WTC11 (cell line): ENCODE results near the gene MEF2B. TPM values are rescaled to one million over a fixed set of nuclear protein-coding genes. Genes with fewer than 3 reads are reported as not detected.
A peak's percentile ranks its signal among the peaks of the same experiment; 100 is the strongest.
"Not testable (repeated sequence)": the region's sequence is repeated elsewhere in the genome, so short reads cannot be mapped to it uniquely, and the experiment has no call there.

Experiments
- ATAC-seq: fragments of 200-7000 bp; cut with Tn5 transposase; 2 replicates; pipeline ENCODE4 v1.10.0; 2021; ENCODE audit warnings: mild to moderate bottlenecking, moderate library complexity
- CTCF ChIA-PET: fragments of 300-600 bp; sonication (Branson Sonifier 250); formaldehyde crosslinking; loops from one replicate; lab custom pipeline; 2021; ENCODE audit warnings: antibody characterized with exemption; lab: Charles Lee
- POLR2A ChIA-PET: fragments of 350-600 bp; sonication (Branson Sonifier 250); formaldehyde crosslinking; loops from one replicate; lab custom pipeline; 2021; ENCODE audit warnings: antibody characterized with exemption; lab: Charles Lee
- DNase-seq: peaks from one replicate; pipeline ENCODE4 v3.0.0; 2021; ENCODE audit warnings: low spot score
- H3K27ac Mint-ChIP-seq: 2 replicates; pipeline ENCODE4 v1.8.0; 2021; ENCODE audit warnings: mixed read lengths
- H3K27me3 Mint-ChIP-seq: 2 replicates; pipeline ENCODE4 v1.8.0; 2021; ENCODE audit warnings: low read depth, mild to moderate bottlenecking, moderate library complexity, mixed read lengths
- H3K36me3 Mint-ChIP-seq: 2 replicates; pipeline ENCODE4 v1.8.0; 2021; ENCODE audit warnings: mixed read lengths
- H3K4me1 Mint-ChIP-seq: 2 replicates; pipeline ENCODE4 v1.8.0; 2022; ENCODE audit warnings: mixed read lengths
- H3K4me3 Mint-ChIP-seq: 2 replicates; pipeline ENCODE4 v1.8.0; 2021; ENCODE audit warnings: mild to moderate bottlenecking, moderate library complexity, mixed read lengths
- H3K9me3 Mint-ChIP-seq: 2 replicates; pipeline ENCODE4 v1.8.0; 2021; ENCODE audit warnings: mixed read lengths
- E2F1 ChIP-seq: sonication (generic); formaldehyde crosslinking; IDR thresholded peaks from 2 replicates; pipeline ENCODE4 v1.8.0; 2022; ENCODE audit warnings: mild to moderate bottlenecking, missing genetic modification reagents
- GABPB1 ChIP-seq: sonication (generic); formaldehyde crosslinking; IDR thresholded peaks from 2 replicates; pipeline ENCODE4 v1.8.1; 2023; ENCODE audit warnings: mild to moderate bottlenecking, missing genetic modification reagents
- HMGA2 ChIP-seq: fragments of 250-450 bp; sonication (Bioruptor Pico); IDR thresholded peaks from 2 replicates; pipeline ENCODE4 v1.4.0; 2021; ENCODE audit warnings: mild to moderate bottlenecking, moderate library complexity
- HMGXB4 ChIP-seq: sonication (generic); formaldehyde crosslinking; IDR thresholded peaks from 2 replicates; pipeline ENCODE4 v1.8.1; 2023; ENCODE audit warnings: mild to moderate bottlenecking, moderate library complexity, missing genetic modification reagents
- MAX ChIP-seq: sonication (generic); formaldehyde crosslinking; IDR thresholded peaks from 2 replicates; pipeline ENCODE4 v1.8.0; 2022; ENCODE audit warnings: mild to moderate bottlenecking, missing genetic modification reagents
- MXD4 ChIP-seq: fragments of 250-450 bp; sonication (Bioruptor Pico); IDR thresholded peaks from 2 replicates; pipeline ENCODE4 v1.8.0; 2021; ENCODE audit warnings: mild to moderate bottlenecking, moderate library complexity, borderline replicate concordance
- TP53 ChIP-seq: sonication (generic); formaldehyde crosslinking; IDR thresholded peaks from 2 replicates; pipeline ENCODE4 v1.8.1; 2023; ENCODE audit warnings: mild to moderate bottlenecking, missing genetic modification reagents
- USF1 ChIP-seq: sonication (generic); formaldehyde crosslinking; IDR thresholded peaks from 2 replicates; pipeline ENCODE4 v1.8.0; 2022; ENCODE audit warnings: mild to moderate bottlenecking, missing genetic modification reagents
- USF2 ChIP-seq: sonication (generic); formaldehyde crosslinking; IDR thresholded peaks from 2 replicates; pipeline ENCODE4 v1.8.1; 2023; ENCODE audit warnings: mild to moderate bottlenecking, missing genetic modification reagents, moderate library complexity
- ZNF281 ChIP-seq: sonication (generic); formaldehyde crosslinking; IDR thresholded peaks from 2 replicates; pipeline ENCODE4 v1.8.0; 2023; ENCODE audit warnings: mild to moderate bottlenecking, missing genetic modification reagents
- ZNF317 ChIP-seq: sonication (generic); formaldehyde crosslinking; IDR thresholded peaks from 2 replicates; pipeline ENCODE4 v1.8.1; 2023; ENCODE audit warnings: low read depth, mild to moderate bottlenecking, moderate library complexity, missing genetic modification reagents, borderline replicate concordance
- total RNA-seq: library from RNA; stranded (reverse); gene quantifications from 3 replicates; pipeline ENCODE4 v1.2.3, GENCODE V29; 2021

Gene MEF2B
- total RNA-seq, 1 experiment from 2014 or later, result 1.7 TPM

GRCh38 chr19:19179548-19180441, 9.7 kb upstream of the MEF2B start:
- Mint-ChIP-seq H3K4me1 (no peaks in the 10 kb centered on the region), H3K36me3 (peaks cover 4% of the 10 kb centered on the region), H3K9me3 (no peaks in the 10 kb centered on the region), H3K4me3 (no peak overlapping the region), H3K27me3 (peaks cover 1% of the 10 kb centered on the region; the same call in 1 of the 2 replicates), H3K27ac (no peak overlapping the region)
- ChIA-PET CTCF (no interaction called here), POLR2A (no interaction called here)
- DNase-seq (no peak), ATAC-seq (no peak)
- TF ChIP-seq TP53 (CRISPR knock-in tag) (no peak), MXD4 (CRISPR knock-in tag) (no peak), MAX (CRISPR knock-in tag) (no peak), ZNF317 (CRISPR knock-in tag) (no peak)

GRCh38 chr19:19176950-19177349, 6.9 kb upstream of the MEF2B start:
- Mint-ChIP-seq H3K4me3 (no peak overlapping the region), H3K27ac (no peak overlapping the region), H3K27me3 (peaks cover 20% of the 10 kb centered on the region), H3K4me1 (peaks cover 2% of the 10 kb centered on the region; the same call in 1 of the 2 replicates), H3K9me3 (no peaks in the 10 kb centered on the region), H3K36me3 (peaks cover under 1% of the 10 kb centered on the region)
- 0 out of 2 replicates have a peak, but pooled peaks have one; percentile 10 for ATAC-seq
- ChIA-PET POLR2A (no interaction called here), CTCF (interaction anchor here (0.9 to 4.4 kb wide), 3 partner anchors 9 to 33 kb away, joined by 3 to 52 read pairs (median 19); no protein-coding TSS in a partner anchor)
- no peak for DNase-seq
- TF ChIP-seq USF2 (CRISPR knock-in tag) (peak; percentile 81), USF1 (CRISPR knock-in tag) (peak; percentile 72), E2F1 (no peak)

GRCh38 chr19:19173243-19173642, 3.2 kb upstream of the MEF2B start:
- H3K36me3 Mint-ChIP-seq, H3K4me3 Mint-ChIP-seq, DNase-seq, H3K9me3 Mint-ChIP-seq, H3K27ac Mint-ChIP-seq, POLR2A ChIA-PET, ATAC-seq: not testable (repeated sequence)
- CTCF ChIA-PET, result interaction anchor here (1.0 to 4.4 kb wide), 4 partner anchors 13 to 57 kb away, joined by 4 to 52 read pairs (median 7); partner anchors contain the start of gene NR2C2AP
- Mint-ChIP-seq H3K4me1 (peaks cover 15% of the 10 kb centered on the region), H3K27me3 (peaks cover 57% of the 10 kb centered on the region)

GRCh38 chr19:19171821-19172532, 1.9 kb upstream of the MEF2B start:
- H3K9me3 Mint-ChIP-seq, result no peaks in the 10 kb centered on the region
- ChIA-PET POLR2A (interaction anchor here (1.0 kb wide), 1 partner anchor 53 kb away, joined by 3 read pairs; no protein-coding TSS in a partner anchor), CTCF (interaction anchor here (1.0 to 1.9 kb wide), 3 partner anchors 14 to 26 kb away, joined by 3 to 7 read pairs (median 3); no protein-coding TSS in a partner anchor)
- ATAC-seq (no peak), DNase-seq (peak; percentile 52)
- no peak overlapping the region for H3K27ac Mint-ChIP-seq
- H3K4me1 Mint-ChIP-seq, result peaks cover 15% of the 10 kb centered on the region
- TF ChIP-seq GABPB1 (peak; percentile 100), HMGXB4 (CRISPR knock-in tag) (no peak), E2F1 (no peak), HMGA2 (CRISPR knock-in tag) (no peak), ZNF281 (CRISPR knock-in tag) (peak; percentile 62; the same call in 1 of the 2 replicates)
- peaks cover 68% of the 10 kb centered on the region for H3K27me3 Mint-ChIP-seq
- no peaks in the 10 kb centered on the region for H3K36me3 Mint-ChIP-seq
- H3K4me3 Mint-ChIP-seq, result no peak overlapping the region
